ENCODE data around the gene CEP41. TPM values are rescaled to one million over a fixed set of nuclear protein-coding genes. Genes with fewer than 3 reads are reported as not detected.

The CEP41 gene
- total and polyA plus RNA-seq, 8 donors = 12.4 to 34.2 (median 28.6) TPM

- TF ChIP-seq, protein P1, sequence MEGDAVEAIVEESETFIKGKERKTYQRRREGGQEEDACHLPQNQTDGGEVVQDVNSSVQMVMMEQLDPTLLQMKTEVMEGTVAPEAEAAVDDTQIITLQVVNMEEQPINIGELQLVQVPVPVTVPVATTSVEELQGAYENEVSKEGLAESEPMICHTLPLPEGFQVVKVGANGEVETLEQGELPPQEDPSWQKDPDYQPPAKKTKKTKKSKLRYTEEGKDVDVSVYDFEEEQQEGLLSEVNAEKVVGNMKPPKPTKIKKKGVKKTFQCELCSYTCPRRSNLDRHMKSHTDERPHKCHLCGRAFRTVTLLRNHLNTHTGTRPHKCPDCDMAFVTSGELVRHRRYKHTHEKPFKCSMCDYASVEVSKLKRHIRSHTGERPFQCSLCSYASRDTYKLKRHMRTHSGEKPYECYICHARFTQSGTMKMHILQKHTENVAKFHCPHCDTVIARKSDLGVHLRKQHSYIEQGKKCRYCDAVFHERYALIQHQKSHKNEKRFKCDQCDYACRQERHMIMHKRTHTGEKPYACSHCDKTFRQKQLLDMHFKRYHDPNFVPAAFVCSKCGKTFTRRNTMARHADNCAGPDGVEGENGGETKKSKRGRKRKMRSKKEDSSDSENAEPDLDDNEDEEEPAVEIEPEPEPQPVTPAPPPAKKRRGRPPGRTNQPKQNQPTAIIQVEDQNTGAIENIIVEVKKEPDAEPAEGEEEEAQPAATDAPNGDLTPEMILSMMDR (IDR thresholded peaks at IDR 0.05) = no peak
- Histone ChIP-seq H3K4me3 (no peak overlapping the region), H3K36me3 (peaks cover 0 to 5% of the 10 kb centered on the region in 2 donors), H3K4me1 (no peaks in the 10 kb centered on the region), H3K9me3 (no peaks in the 10 kb centered on the region), H3K27me3 (no peaks in the 10 kb centered on the region), H3K27ac (no peak overlapping the region)
- no peak for ATAC-seq
- no peak for DNase-seq
- intact Hi-C loops (cut with DNase I) = no loop called here
Observed at GRCh38 chr7:130405003-130405402, 35.8 kb downstream of the CEP41 start.

DNA sequence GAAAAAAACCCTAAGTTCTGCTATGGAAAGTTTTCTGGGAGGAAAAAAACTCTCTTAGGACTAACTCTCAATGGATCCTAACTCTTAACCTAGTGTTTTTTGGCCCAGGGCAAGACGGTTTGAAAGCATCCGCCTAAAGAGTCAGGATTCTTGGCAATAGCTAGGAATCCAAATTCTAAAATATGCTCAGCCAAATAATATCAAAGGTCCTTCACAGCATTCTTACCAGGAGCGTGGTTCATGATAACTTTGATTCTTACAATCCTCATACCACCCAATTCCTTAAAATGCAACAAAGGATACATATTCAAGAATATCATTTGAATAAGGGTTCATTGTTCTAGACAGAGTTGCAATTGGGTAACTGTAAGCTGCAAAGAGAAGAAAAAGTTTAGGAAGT lies 39.2 kb downstream of the CEP41 start:
- intact Hi-C loops (cut with DNase I) = no loop called here
- Histone ChIP-seq H3K27me3 (no peaks in the 10 kb centered on the region), H3K36me3 (peaks cover 0 to 5% of the 10 kb centered on the region in 2 donors), H3K27ac (no peak overlapping the region), H3K4me1 (peaks cover 0 to 6% of the 10 kb centered on the region in 2 donors), H3K4me3 (no peak overlapping the region), H3K9me3 (no peaks in the 10 kb centered on the region)
- no peak for ATAC-seq
- TF ChIP-seq, protein P1 (IDR thresholded peaks at IDR 0.05) = no peak
- no peak for DNase-seq

DNA sequence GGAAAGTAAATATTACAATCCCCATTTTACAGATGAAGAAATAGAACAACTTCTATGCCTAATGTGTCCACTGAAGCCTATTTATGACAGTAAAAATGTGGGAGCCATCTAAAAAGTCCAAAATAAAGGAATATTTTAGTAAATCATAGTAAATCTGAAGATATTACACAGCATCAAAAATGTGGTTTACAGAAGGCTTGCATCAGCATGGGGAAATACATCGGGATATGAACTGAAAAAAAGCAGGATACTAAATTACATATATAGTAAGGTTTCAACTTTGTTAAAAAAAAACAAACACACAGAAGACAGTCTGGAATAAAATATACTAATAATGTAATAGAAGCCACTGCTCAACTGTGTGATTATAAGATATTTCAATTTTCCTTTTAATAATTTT lies 39.7 kb downstream of the CEP41 start:
- TF ChIP-seq, protein P1 (IDR thresholded peaks at IDR 0.05) = no peak
- Histone ChIP-seq H3K27me3 (no peaks in the 10 kb centered on the region), H3K36me3 (peaks cover 0 to 5% of the 10 kb centered on the region in 2 donors), H3K27ac (no peak overlapping the region), H3K9me3 (no peaks in the 10 kb centered on the region), H3K4me3 (no peak overlapping the region), H3K4me1 (peaks cover 0 to 6% of the 10 kb centered on the region in 2 donors)
- DNase-seq = no peak
- no peak for ATAC-seq
- intact Hi-C loops (cut with DNase I) = no loop called here

DNA sequence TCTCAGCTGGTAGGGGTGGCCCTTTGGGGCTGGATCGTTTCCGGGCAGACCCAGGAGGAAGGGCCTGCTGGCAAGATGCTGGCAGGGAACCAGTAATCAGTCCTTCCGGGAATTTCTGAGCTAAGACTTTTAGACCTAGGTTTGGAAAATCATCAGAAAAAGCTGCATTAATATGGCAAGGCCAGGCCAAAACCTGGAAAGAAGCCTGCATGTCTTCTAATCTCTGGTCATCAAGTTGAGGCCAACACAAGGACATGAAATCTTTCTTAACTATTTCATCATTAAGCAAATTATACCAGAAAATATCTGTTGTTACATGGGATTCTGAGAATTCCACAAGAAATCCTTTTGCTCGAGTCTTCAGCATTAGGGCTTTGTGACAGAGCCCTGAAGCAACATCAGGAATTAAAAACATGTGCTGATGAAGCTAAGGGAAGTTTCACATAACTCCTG lies 40.7 kb downstream of the CEP41 start:
- Histone ChIP-seq H3K27me3 (no peaks in the 10 kb centered on the region), H3K36me3 (peaks cover 0 to 5% of the 10 kb centered on the region in 2 donors), H3K9me3 (no peaks in the 10 kb centered on the region), H3K4me3 (no peak overlapping the region), H3K4me1 (peaks cover 0 to 6% of the 10 kb centered on the region in 2 donors), H3K27ac (peak overlapping the region; percentile 9 to 13)
- DNase-seq (peak in 1 of 4 donors; percentile 51), ATAC-seq (no peak)
- TF ChIP-seq, protein P1 (IDR thresholded peaks at IDR 0.05) = no peak
- intact Hi-C loops (cut with DNase I) = no loop called here

DNA sequence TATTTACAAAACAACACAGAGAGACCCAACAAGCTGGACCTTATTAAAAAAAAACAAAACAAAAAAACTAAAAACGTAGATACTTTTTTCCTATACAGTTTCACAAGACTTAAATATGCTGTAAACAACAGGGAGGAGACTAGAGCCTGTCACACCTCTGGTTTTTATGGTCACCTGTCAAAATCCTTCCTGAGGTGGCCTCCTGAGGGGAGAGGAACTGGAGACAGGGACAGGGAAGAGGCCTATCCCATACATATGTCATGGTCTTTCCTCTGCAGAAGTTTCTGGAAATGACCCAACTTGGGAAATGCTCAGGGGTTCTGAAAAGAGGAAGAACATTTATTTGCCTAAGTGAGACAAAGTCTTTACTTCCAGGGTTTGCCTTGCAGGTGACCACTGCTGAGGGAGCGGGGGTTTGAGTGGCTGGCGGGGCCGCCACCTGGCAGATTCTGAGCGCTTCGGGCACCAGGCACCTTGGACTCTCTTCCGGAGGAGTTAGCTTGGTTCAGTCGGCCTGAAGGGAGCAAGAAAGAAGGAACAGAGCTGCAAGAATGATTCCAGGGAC lies 42.2 kb downstream of the CEP41 start:
- peaks cover 0 to 10% of the 10 kb centered on the region in 2 donors for H3K4me1 ChIP-seq
- H3K36me3 ChIP-seq = peaks cover 0 to 5% of the 10 kb centered on the region in 2 donors
- H3K9me3 ChIP-seq = no peaks in the 10 kb centered on the region
- ATAC-seq (no peak), DNase-seq (no peak)
- H3K27me3 ChIP-seq = no peaks in the 10 kb centered on the region
- H3K27ac ChIP-seq = no peak overlapping the region
- no peak overlapping the region for H3K4me3 ChIP-seq
- TF ChIP-seq, protein P1 (IDR thresholded peaks at IDR 0.05) = no peak
- intact Hi-C loops (cut with DNase I) = no loop called here

All from left lung (tissue), 10 donors.